Limb (tissue), 2 donors: Measurements from ENCODE around the gene HERPUD2.
"Not testable (repeated sequence)": the region's sequence is repeated elsewhere in the genome, so short reads cannot be mapped to it uniquely, and the experiment has no call there.

Experiments used
- DNase-seq, 2 donors: peaks; one replicate each; pipeline ENCODE4 v3.0.0-alpha.2; 2016; ENCODE audit errors: extremely low spot score in 2 of 2

The HERPUD2 gene

DNA sequence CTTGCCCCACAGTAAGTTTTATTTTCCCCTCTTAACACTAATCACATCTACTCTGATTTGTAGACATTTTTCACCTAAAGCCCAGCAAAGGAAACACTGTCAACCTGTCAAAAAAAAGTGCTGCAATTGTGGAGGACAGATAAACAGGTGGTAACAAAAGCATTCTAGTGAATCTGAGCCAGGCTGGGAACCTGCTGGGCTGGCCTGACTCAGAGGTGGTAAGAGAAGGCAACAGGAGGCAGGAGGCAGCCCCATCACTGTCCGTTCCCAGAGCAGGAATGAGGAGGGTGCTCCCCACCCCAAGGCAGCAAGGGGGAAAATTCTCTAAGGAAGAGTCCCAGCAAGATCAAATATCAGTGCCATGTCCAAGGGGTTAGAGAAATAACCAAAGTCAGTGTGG is 19.5 kb upstream of the HERPUD2 start:
- no peak for DNase-seq

DNA sequence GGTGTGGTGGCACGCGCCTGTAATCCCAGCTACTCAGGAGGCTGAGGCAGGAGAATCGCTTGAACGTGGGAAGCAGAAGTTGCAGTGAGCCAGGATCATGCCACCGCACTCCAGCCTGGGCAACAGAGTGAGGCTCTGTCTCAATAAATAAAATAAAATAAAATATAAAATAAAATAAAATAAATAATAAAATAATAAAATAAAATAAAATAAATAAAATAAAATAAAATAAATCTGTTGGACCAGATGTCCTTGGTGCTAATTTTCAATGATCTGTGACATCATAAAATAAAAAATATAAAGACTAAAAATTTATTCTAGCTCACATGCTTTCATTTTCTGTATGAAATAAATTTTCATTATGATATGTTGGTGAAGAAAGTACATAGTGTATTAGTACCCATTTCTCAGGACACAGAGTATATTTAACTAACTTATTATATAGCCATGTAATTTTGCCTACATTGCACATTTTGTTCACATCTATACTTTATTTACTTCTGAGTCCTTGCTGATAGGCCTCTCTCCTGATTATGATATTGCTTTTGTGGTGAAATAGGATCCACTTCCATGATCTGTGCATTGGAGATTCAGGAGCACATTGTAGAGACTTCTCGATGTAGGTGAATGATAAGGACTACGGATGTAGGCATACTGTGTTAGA is 17.8 kb upstream of the HERPUD2 start:
- DNase-seq, result no peak

DNA sequence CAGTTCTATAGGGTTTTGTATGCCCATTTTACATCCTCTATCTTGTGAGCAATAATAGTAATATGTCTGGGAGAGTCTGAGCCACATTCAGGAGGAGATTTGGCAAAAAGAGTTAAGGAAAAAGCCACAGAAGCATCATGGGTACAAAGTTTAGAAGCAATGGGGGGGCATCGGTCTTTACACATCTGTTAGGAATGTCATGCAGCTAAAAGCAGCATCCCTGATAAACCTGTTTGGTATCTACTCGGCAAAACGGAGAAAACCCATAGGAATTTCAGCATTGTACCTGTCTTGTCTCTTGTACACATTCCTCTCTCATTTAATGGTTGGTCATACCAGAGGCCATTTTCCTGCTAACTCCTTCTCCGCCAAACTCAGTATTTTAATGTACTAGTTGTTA is 12.5 kb upstream of the HERPUD2 start:
- DNase-seq, result no peak

DNA sequence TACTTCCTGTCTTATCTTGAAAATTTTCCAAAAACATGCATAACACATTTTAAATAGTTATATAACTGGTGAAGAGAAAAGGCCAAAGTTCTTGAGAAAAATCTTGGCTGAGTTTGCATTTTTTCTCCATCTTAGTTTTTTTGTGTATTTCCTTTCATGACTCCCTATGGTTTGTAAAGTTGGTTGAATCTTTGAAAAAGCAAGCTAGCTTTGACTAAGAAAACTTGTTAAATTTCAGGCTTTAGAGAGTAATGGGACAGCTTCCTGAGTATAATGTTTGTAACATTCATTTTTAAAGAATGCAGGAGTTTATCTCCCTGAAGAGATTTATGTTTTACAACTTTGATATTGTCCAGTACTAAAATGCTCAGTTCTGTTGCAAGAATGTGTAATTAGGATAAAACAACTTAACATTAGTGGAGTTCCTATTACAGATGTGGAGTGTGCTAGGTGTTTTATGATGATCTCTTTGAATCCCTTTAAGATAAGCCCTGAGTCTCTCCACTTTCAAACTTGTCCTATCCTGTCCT is 11.1 kb upstream of the HERPUD2 start:
- peak in 1 of 2 donors; percentile 26 for DNase-seq

DNA sequence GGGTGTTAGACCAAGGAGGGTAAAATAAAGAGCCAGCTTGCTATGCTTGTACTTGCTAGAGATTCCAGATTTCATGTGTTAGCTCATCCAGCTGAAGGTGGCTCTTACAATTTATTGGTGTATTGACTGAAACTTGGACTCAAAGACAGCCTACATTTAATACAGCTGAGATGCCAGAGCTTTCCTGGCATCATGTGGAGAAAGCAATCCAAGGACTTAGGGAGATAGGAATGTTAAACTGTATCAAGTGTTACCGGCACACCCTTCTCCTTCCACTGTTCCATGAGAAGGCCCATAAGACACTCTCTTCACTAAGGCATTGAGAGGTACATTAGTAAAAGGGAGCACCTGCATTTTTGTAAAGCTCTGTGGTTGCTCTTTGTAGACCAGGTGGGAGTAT is 9.3 kb upstream of the HERPUD2 start:
- DNase-seq, result no peak

DNA sequence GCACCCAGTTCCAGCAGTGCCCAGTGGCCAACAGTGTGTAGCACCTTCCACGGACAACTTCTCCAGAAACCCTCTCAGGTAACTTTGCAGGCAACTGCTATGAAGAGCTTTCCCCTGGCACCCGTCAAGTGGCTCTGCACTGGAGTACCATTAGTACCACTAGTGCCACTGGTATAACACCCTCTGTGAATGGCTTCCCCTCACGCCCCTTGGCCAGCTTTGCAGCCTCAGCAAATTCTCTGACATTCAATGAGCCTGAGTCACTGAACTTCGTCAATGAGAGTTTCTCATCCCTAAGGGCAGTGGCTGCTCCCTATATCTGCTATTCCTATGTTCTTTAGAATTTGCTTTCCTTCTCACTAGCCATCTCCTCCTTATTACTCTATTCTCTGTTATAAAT is 7.6 kb upstream of the HERPUD2 start:
- DNase-seq, result no peak

DNA sequence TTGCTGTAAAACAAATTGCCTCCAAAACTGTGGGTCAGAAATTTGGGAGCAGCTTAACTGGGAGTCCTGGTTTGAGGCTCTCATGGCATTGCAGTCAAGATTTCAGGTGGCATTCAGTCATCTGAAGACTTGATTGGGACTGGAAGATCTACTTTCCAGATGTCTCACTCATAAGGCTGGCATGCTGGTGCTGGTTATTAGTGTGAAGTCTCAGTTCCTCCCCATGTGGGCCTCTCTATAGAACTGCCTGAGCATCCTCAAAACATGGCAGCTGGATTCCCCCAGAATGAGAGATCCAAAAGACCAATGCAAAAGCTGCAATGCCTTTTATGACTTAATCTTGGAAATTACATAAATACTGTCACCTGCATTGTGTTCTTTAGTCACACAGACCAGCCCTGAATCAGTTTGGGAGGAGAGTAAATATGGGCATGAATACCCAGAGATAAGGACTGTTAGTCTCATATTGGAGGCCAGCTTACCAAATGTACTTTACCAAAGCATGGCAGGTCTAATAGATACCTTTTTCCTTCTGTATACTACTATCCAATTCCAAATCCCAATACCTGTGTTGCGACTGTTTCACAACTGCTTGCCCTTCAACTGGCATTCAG is 6.5 kb upstream of the HERPUD2 start:
- DNase-seq, result no peak

DNA sequence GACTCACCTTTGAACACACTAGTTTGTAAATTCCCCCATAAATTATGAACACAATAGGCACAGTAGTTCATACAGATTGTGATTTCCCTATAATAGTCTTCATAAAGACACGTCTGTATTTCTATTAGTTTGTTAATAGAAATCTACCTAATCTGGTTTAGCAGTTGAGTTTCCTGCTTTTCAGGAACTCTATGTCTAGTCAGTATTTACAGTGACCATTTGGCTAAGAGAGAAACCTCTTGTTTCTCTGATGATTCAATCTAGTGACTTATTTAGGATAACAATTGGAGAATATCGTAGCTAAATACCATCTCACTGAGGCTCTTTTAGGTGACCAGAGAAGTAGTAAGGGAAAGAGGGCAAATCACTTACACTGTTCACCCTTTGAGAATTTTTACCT is 5.9 kb upstream of the HERPUD2 start:
- DNase-seq, result no peak

DNA sequence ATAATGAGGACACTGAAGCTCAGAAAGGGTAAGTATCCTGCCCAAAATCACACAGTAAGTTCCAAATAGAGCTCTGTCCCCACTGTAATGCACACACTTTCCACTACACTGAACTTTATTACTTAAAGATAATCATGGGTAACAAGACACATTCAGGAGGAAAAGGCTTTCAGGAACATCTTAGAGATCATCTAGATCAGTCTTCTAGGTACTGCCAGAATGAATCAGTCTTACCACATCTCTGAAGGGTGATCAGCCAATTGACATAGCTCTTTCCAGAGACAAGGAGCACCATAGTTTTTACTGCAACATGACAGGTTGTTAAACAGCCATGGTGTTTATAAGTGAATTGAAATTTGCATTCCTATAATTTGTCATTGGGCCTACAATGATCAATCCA is 5.4 kb upstream of the HERPUD2 start:
- DNase-seq, result no peak

DNA sequence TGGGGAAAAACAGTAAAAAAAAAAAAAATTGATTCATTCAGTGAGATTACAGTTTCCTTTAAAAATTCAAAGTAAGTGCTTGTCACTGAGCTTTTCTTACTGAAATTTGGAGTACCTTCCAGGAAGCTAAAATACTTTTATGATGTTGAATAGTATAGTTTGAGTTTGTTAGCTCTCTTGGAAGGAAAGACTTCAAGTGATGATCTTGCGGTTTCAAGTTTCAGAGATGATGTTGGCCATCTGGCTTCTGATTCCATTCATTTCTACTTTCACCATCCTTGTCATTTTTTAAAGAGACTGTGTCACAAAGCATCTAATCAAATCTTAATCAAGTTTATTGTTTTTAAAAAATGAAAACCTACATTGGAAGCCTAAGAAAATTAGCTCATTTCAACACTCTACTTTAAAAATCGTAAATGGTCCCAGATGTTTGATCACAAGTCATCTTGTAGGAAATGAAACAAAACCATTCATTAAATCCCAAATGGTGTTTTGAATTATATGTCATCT is 4.9 kb upstream of the HERPUD2 start:
- DNase-seq, result no peak

DNA sequence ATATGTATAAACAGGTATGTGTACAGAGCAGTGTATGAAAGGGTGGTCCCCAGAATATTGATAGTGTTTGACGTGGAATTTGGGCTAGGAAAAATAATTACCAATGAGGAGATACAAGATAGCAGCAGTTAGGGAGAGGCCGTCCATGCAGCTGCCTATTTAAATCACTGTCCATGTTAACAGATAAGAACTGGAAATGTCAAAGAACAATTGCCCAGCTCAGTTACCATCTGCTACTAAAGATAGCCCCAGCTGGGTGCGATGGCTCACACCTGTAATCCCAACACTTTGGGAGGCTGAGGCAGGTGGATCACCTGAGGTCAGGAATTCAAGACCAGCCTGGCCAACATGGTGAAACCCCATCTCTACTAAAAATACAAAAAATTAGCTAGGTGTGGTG is 3.4 kb upstream of the HERPUD2 start:
- DNase-seq, result not testable (repeated sequence)

DNA sequence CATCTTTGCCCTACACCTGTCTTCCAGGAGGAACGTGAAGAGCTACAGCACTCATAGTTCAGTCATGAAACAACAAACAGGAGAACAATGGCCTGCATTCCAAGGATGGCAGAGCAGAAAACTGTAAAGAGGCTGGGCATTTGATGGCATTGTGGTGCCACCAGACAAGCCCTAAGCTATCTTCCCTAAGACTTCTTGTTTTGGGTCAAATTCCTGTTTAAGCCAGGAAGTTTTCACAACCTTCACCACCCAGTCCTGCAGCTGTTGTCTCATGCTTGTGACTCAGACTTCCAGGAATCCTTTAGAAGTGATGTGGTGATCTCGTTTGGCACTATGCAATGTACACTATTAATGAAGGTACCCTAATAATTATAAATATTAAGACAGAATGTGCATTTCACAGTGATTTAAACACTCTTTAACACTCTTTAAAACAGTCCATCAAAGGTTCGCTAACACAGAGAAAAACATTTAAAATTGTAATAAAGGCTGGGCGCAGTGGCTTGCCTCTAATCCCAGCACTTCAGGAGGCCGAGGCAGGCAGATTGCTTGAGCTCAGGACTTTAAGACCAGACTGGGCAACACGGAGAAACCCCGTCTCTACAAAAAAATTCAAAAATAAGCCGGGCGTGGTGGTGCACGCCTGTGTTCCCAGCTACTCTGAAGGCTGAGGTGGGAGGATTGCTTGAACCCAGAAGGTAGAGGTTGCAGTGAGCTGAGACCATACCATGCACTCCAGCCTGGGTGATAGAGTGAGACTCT is 2.7 kb upstream of the HERPUD2 start:
- DNase-seq, result no peak

DNA sequence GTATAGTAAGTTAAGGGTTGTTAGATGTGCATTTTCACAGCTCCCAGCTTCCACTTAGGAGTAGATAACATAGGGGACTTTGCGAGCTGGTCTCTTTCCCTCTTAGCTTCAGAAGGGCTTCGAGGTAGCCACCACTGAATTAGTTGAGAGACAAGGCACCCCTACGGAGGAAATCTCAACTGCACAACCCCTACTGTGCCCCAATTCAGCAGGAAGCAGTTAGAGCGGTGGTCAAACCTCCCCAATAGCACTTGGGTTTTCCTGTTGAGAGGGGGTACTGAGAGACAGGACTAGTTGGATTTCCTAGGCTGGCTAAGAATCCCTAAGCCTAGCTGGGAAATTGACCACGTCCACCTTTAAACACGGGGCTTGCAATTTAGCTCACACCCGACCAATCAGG is 1.1 kb upstream of the HERPUD2 start:
- no peak for DNase-seq

DNA sequence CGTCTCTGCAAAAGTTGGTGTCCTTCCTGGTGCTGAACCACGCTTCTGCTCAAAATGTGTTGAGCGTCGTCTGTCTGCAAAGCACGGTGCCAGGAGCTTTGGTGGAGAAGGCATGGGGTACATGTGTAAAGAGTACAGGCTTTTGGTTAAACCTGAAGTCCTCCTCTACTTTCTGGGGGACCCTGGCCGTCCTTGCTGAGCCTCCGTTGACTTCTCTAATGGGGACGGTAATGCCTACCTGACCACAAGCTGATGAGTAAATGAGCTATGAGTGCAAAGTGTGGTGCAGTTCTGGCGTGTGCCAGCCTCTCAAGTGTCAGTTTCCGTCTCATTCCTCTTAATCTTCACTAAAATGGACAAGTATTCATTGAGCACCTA is 527 bp upstream of the HERPUD2 start:
- no peak for DNase-seq

DNA sequence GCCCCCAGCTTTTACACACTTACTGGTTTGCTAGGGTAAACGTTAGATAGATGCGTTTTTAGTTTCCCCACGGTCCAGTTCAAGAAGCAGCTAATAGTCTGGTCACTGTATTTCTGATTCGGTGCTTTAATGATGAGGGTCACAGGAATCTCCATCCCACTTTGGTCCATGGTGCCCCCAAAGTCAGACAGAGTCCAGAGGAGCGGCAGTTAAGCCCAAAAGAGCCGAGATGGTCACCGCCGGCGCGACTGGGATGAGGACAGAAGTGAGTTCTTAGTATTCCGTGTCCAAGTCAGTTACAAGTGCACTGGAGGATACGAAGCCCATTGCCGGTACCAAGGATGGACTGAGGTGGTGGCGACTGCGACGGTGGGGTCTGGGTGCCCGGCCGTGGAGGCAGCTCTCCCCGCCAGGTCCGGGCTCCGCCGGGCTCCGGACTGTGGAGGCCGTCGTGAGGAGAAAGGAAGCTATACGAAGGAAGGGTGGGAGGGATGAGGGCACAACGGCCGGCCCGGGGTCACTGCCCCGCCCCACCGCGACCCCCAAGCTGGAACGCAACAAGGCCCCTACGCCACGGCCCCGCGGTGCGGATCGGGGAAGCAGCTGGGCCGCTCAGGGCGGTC is 663 bp downstream of the HERPUD2 start:
- DNase-seq, result no peak

DNA sequence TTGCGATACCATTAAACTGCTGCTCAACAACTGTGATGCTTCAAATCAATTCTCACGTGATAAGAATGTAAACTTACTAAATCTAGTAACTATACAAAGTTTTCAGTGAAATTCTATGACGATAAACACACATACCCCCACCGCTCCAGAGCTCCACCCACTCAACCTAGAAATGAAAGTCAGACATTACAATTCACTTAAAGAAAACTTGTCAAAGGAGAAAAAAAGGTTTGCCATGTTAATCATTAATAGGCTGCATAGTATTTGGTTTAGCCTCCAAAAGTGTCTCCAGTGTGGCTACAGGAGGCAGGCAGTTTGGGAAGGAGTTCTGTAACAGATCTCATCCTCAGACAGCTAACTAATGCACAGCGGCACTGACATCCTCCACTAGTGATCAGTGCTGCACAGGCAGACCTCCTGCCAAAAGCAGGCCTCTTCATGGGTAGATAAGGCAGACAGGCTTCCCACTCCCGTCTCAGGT is 3.1 kb downstream of the HERPUD2 start:
- no peak for DNase-seq

DNA sequence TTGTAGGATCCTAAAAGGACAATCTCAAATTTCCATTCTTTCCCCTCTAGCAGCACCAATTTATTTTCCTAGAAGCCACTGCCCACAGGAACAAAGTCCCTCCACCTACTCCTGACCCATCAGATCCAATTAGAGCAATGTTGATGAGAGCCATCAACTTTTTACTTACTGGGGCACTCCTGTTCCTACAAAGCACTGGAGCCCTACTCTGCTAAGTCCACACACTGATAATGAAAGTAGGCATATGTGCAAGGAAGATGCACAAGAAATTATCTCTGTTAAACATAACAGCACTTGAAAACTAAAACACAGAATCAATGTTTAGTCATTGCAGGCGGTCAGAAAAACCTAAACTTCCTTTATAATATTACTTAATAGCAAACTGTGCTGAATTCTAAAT is 3.6 kb downstream of the HERPUD2 start:
- no peak for DNase-seq

DNA sequence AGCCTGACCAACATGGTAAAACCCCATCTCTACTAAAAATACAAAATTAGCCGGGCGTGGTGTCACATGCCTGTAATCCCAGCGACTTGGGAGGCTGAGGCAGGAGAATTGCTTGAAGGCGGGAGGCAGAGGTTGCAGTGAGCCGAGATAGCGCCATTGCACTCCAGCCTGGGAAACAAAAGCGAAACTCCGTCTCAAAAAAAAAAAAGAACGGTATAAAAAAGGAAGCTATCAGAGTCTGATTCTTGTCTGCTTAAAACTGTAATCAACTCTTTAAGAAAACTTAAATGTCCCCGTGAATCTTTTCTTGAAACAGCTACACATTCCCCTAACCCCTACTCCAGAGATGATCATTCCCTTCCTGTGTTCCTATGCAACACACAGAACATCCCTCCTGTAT is 4.3 kb downstream of the HERPUD2 start:
- DNase-seq, result not testable (repeated sequence)

DNA sequence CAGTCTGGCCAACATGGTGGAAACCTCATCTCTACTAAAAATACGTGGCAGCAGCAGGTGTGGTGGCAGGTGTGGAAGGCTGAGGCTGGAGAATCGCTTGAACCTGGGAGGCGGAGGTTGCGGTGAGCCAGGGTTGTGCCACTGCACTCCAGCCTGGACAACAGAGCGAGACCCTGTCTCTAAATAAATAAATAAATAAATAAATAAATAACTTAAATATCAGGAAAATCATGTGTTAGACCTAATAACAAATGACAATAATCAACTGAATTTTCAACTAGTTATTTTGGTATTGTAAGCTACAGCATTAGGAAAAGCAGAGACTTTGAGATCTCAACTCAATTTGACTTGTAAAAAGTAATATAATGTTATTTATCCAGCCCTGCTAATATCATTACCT is 9.2 kb downstream of the HERPUD2 start:
- DNase-seq, result no peak

DNA sequence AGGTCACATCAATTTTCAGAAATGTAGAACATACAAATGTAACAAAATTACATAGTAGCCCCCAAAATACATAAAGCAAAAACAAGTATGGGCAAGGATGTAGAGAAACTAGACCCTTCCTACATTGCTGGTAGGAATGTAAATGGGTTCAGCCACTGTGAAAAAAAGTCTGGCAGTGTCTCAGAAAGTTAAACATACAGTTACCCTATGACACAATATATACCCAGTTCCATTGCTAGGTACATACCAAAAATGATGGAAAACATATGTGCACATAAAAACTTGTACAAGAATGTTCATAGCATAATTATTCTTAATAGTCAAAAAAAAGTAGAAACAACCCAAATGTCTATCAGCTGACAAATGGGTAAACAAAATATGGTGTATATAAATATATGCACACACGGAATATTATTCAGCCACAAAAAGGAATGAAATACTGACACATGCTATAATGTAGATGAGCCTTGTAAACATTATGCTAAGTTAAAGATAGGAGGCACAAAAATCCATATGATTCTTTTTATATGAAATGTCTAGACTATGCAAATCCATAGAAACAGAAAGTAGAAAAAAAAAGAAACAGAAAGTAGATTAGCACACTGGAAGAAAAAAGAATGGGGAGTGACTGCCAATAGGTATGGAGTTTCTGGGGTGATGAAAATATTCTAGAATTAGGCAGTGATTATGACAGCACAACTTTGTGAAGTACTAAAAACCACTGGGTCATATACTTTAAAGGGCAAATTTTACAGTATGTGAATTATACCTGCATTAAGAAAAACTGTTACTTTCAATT is 13.5 kb downstream of the HERPUD2 start:
- DNase-seq, result no peak

DNA sequence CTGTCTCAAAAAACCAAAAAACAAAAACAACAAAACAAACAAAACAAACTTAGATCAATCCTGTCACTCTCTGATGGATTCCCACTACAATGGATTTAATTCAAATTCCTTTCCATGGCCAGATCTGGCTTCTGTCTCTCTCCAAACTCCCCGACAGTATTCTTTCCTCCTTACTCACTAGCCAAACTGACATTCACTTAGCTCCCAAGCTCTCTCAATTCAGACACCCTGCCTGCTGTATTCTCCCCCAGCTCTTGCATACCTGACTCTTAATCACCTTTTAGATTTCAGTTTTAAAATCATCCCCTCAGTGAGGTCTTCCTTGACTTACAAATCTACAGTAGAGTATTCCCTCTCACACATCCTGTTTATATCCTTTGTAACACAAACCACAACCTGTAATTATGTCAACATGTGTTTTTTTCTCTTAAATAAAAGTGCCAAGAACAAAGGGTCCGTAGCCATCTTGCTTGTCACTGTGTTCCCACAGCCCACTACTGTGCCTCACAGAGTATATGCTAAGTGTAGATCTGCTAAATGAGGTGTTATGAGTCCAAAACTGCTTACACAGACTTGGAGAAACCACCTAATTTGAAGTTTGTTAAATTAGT is 14.4 kb downstream of the HERPUD2 start:
- DNase-seq, result no peak
